HG03108 (cell line): ENCODE results near the gene PTPRN2.
"Not testable (repeated sequence)": the region's sequence is repeated elsewhere in the genome, so short reads cannot be mapped to it uniquely, and the experiment has no call there.

Experiments used
- ATAC-seq: cut with Tn5 transposase; IDR thresholded peaks from one replicate; pipeline ENCODE4 v1.9.1; 2021; ENCODE audit warnings: moderate library complexity; ENCODE audit not compliant: unreplicated experiment

The PTPRN2 gene

DNA sequence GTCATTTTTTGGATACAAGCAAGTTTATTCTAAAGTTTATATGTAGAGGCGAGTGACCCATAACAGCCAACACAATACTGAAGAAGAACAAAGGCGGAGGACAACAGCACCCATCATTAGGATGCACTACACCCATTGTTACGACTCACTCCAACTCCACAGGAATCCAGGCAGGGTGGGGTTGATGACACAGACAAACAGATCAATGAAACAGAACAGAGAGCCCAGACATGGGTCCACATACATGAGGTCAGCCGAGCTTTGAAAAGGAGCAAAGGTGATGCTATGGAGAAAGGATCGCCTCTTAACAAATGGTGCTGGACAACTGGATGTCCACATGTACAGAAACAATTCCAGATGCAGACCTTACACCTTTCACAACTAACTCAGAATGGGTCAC, 426.4 kb downstream of the PTPRN2 start:
- ATAC-seq = no peak

- ATAC-seq = no peak
Observed at GRCh38 chr7:158160199-158160598, 427.4 kb downstream of the PTPRN2 start.

DNA sequence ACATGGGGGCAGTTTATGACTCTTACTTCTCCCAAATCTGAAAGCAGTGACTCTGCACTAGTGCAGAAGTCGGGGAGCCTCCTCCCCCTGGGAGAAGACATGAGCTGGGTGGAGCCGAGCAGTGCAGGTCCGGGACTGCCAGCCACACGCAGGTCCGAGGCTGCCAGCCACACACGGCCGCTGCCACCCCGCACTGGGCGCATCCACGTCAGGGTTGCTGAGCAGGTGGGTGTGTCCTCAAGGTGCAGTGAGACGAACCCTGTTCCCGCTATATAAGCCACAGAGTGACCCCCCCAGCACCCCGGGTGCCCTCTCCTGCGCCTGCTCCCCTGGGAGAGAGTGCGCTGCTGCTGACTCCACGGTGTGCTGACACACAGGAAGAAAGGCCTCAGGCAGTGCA, 430.2 kb downstream of the PTPRN2 start:
- ATAC-seq = no peak

DNA sequence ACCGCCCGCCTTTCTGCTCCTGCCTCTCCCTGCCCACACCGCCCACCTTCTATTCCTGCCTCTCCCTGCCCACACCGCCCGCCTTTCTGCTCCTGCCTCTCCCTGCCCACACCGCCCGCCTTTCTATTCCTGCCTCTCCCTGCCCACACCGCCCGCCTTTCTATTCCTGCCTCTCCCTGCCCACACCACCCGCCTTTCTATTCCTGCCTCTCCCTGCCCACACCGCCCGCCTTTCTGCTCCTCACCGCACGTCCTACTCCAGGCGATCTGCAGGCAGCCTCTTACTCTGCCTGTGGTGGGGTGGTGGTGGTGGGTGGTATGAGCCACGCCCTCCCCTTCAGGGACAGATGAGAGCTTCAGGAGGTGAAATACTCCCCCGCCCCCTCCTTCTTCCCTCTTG, 436.4 kb downstream of the PTPRN2 start:
- not testable (repeated sequence) for ATAC-seq

DNA sequence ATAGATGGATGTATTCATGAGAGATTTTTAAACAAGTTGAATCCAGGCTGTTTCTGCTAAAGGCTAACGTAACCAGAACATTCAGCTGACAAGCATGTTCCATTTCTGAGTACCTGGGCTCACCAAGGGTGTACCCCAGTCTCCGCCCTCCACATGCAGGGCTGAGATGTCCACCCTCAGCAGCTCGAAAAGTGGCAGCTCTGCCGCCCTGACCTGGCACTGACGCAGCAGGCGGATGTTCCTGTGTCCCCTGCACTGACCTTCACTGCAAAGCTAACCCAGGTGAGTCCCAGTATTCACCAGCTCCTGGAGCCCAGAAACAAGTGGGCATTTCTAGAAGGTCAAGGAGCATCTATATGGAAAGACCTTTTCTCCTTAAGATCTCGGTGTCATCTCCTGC, 437.4 kb downstream of the PTPRN2 start:
- ATAC-seq = no peak

DNA sequence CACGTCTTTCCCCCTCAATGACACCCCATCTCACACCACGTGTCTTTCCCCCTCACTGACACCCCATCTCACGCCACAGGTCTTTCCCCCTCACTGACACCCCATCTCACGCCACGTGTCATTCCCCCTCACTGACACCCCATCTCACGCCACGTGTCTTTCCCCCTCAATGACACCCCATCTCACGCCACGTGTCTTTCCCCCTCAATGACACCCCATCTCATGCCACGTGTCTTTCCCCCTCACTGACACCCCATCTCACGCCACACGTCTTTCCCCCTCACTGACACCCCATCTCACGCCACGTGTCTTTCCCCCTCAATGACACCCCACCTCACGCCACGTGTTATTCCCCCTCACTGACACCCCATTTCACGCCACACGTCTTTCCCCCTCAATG, 440.2 kb downstream of the PTPRN2 start:
- ATAC-seq = not testable (repeated sequence)

DNA sequence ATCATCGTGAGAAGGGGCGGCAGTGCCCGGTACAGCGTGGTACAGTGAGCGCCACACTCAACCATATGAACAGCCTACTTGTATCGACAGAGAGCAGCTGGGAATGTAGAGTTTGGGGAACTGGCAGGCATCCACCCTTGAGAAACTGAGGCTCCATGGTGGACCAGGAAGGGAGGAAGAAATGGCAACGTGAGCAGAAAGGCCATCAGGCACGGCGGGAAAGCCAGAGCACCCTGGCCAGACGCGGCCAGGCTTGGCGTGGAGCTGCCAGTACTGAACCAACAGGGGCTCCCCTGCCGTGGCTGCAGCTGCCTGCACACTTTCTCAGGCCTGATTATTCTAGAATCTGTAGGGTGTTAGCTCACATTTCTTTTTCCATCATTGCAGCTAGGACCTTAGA, 442.3 kb downstream of the PTPRN2 start:
- ATAC-seq = no peak

DNA sequence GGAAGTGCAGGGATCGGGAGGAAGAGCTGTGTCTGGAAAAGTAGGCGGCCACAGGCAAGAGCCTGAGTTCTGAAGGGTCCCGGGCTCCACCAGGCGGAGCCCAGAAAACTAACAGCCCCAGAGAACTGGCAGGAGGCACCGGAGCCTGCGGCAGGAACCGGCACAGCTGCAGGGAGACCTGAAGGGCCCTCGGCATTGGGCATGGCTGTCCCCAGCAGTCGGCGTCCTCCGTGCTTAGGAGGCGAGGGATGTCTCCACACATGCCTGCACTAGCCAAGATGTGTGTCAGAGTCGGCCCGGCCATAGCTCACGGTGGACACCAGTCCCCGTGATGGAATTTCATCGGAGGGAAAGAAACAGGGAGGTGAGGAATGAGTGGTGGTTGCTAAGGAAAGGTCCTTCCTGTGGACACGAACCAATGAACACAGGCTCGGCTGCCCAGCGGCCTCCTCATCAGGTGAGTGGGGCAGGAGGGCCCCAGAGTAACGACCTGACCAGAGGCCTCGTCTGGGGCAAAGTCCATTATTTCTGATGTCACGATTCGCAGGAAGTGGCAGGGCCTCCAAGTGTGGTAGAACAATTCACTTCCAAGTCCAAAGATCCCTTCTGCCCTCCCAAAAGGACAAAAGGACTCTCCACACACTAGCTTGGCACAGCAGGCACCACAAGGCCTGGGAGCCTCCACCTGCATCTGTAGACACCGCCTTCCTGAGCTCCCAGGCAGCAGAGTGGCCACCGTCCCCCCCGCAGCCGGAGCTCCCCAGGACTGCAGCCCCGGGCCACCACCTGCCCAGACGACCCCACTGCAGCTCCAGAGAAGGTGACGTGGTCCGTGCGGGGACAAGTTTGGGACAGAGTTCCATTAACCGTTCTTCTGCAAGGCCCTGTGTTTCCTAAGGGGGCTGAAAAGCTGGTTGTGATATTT, 444.2 kb downstream of the PTPRN2 start:
- ATAC-seq = no peak

DNA sequence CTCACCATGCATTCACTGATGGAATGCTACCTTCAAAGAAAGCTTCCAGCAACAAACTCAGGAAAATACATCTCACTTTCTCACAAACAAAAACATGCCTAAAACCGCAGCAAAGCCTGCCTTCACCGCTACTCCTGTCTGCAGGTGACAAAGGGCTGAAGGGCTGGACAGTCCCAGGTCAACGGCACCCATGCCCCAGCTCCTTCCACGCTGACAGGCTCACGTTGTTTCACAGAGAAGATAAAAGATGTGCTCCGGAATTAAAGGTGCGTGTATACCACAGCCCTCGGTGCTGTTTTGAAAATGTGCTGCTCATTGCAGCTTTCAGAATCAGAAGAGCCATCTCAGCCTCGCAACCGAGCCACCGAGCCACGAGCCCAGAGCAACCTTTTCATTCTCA, 445.0 kb downstream of the PTPRN2 start:
- ATAC-seq = no peak

- no peak for ATAC-seq
Observed at GRCh38 chr7:158141806-158142518, 445.7 kb downstream of the PTPRN2 start.

DNA sequence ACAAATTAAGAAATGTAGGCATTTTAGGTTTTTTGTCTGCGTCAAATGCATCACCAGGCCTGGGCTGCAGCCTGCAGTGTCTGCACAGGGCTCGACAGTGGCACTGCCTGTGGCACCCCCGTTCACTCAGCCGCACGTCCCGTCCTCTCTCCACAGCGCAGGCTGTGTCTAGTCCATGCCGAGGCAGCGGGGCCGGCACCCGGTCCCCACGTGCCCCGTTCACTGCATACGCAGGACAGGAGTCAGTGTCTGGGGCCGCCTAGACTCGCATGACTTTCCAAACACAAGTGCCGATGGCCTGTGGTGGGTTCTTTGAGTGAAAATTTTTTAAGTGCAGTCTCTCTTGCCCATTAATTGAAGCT, 446.4 kb downstream of the PTPRN2 start:
- no peak for ATAC-seq

- ATAC-seq = no peak
Observed at GRCh38 chr7:158140538-158141220, 446.9 kb downstream of the PTPRN2 start.

DNA sequence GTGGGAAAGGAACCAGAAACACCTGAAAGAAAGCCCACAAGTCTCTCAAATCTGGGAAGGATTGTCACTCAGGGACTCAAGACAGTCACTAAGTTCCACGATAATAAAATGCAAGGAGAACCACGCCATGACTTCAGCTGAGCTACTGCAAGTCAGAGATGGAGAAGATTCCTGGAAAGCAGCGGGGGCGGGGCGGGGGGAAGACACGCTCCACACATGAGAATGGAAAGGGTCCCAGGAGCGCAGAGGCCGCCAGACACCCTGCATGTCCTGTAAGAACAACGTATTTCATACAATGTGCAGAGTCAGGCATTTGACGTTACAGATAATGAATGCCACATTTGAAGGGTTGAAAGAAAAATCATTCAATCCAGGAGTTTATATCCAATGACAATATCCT, 448.1 kb downstream of the PTPRN2 start:
- ATAC-seq = no peak

DNA sequence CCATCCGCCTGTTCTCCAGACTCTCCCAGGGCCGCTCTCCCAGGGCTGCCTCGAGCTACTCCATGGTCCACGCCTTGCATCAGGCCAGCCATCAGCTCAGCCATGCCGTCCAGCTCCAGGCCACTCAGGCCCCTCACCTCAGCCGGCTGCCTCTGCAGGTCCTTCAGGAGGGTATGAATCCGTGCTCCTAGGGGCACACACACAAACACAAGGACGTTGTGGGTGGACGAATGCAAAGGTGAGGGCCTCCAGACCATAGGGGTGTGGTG, 449.4 kb downstream of the PTPRN2 start:
- no peak for ATAC-seq

DNA sequence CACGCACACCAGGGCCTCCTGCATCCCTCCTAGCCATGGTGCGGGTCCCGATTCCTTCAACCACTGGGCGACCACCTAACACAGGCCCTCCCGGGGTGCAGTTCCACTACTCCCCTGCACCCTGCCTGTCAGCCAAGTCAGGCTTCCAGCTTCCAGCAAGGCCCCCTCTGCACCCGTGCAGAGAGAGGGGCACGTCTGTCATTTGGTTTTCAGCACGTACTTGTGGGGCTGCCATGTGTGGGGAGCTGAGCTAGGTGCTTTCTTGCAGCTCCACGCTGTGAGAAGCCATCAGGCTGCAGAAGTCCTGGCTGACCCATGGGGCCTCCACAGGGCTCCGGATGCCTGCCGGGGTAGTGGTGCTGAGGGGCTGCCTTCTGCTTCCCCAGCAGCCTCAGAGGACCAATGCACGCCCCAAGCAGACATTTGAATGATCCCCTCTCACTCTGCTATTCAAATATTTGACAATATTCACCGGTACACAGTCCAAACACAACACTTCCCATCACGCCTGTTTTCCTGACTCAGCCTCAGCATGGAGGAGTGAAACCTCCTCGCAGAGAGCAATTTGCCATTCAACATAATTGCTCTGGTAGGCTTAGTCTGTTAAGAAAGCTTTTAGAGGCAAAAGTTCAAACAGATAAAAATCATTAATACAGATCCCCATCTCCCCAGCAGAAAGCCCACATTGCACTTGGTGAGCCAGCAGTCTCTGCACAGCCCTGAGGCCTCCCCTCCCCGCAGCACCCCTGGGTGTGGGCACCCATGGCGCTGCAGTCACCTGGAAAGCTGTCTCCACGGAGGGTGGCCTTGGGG, 449.9 kb downstream of the PTPRN2 start:
- no peak for ATAC-seq

DNA sequence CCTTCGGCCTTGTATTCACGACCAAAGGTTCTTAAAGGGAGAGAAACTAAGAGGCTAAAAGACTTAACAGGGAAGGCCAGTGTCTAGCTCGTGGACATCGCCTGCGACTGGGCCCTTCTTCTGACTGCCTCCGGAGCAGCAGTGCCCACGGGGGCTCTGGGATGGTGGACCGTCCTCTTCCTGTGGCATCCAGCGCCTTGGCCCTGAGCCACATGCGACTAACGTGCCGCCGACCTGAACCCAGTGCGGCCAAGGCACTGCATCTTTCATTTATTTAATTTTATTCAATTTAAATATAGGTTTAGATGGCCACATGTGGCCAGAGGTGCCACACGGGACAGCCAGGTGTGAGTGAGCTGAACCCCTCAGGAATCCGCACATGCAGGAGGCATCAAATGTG, 451.7 kb downstream of the PTPRN2 start:
- ATAC-seq = no peak

- ATAC-seq = no peak
Observed at GRCh38 chr7:158134824-158135223, 452.8 kb downstream of the PTPRN2 start.

GRCh38 chr7:158133515-158134271, 453.9 kb downstream of the PTPRN2 start:
- ATAC-seq = no peak

DNA sequence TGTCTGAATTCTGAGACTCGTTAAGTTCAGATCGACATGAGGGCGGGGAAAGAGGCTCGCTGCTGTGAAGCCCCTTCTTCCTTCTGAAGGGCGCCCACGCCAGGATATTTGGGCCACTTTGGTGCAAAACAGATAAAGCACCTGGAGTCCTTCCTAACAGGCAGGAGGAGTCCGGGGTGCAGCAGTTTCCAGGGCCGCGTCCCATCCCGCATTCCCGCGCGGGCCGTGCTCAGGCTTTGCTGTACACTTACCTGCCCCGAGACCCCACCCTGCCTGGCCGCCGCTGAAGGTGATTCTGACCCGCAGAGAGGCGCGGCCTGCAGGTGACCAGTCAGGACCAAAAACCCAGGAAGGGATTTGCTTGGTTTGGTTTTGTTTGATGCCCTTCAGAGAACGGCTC, 454.6 kb downstream of the PTPRN2 start:
- no peak for ATAC-seq

- no peak for ATAC-seq
Observed at GRCh38 chr7:158130023-158130409, 457.6 kb downstream of the PTPRN2 start.
